ENCODE data around the gene IKBIP.
A peak's percentile ranks its signal among the peaks of the same experiment; 100 is the strongest.
"Not testable (repeated sequence)": the region's sequence is repeated elsewhere in the genome, so short reads cannot be mapped to it uniquely, and the experiment has no call there.

Gene IKBIP

DNA sequence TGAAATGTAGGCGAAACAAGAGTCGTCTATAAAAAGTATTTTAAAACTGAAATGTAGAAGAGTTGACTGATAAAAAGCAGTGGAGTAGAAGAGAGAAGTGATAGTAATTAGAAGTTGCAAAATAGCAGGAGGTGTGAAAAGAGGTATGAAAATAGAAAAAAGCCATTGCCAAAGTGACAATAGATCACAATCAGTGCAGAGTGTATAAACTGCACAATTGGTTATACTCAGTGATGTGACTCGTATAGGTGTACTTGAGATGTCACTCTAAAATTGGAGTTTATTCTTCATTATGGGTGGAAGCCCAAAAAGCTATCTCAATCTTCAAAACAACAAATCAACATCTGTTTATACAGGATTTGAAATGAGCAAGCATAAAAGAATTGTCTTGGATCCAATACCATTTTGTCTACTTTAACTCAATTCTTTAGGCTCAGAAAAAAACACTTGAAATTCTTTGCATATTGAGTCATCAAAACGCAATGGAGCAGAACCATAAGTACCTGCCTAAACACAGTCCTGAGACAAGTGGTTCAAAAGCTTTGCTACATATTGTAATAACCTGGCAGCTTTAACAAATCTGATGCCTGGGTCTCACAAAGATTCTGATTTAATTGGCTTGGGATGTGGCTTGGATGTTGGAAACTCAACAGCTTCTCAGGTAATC lies 8.8 kb downstream of the IKBIP start:
- H3K4me1 ChIP-seq (ENCODE audit: control insufficient read depth, insufficient read depth, low read length) = no peaks in the 10 kb centered on the region
- peaks cover 6% of the 10 kb centered on the region for H3K36me3 ChIP-seq (ENCODE audit: control insufficient read depth, insufficient read depth, low read length)
- H3K27me3 ChIP-seq (ENCODE audit: control insufficient read depth, insufficient read depth, low read length) = no peaks in the 10 kb centered on the region
- no peak overlapping the region for H3K4me3 ChIP-seq (ENCODE audit: low read depth, low read length)
- no peak overlapping the region for H3K9ac ChIP-seq (ENCODE audit: low read length)
- H3K9me3 ChIP-seq (ENCODE audit: control insufficient read depth, insufficient read depth, low read depth, low read length) = no peaks in the 10 kb centered on the region
- no peak overlapping the region for H3K27ac ChIP-seq (ENCODE audit: low read depth, low read length)

DNA sequence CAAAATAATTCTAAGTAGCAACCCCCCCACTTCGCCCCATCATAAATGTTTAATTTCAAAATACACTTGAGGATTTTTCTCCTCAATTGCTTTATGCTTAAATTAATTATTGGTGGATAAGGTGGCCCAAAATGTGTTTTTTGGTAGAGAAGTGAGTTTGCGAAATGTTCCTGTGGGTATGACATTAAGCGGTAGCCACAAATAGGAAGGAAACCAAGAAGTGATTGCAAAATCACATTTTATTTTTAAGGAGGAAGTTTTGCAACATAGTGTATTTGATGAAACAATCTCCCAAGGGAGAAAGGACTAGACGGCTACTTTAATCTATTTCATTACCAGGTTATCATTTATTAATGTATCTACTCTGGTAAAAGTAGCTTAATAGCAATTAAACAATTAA lies 25.6 kb downstream of the IKBIP start:
- Histone ChIP-seq H3K4me1 (ENCODE audit: control insufficient read depth, insufficient read depth, low read length) (no peaks in the 10 kb centered on the region), H3K9ac (ENCODE audit: low read length) (no peak overlapping the region), H3K9me3 (ENCODE audit: control insufficient read depth, insufficient read depth, low read depth, low read length) (no peaks in the 10 kb centered on the region), H3K27ac (ENCODE audit: low read depth, low read length) (no peak overlapping the region), H3K36me3 (ENCODE audit: control insufficient read depth, insufficient read depth, low read length) (no peaks in the 10 kb centered on the region), H3K27me3 (ENCODE audit: control insufficient read depth, insufficient read depth, low read length) (no peaks in the 10 kb centered on the region), H3K4me3 (ENCODE audit: low read depth, low read length) (no peak overlapping the region)

DNA sequence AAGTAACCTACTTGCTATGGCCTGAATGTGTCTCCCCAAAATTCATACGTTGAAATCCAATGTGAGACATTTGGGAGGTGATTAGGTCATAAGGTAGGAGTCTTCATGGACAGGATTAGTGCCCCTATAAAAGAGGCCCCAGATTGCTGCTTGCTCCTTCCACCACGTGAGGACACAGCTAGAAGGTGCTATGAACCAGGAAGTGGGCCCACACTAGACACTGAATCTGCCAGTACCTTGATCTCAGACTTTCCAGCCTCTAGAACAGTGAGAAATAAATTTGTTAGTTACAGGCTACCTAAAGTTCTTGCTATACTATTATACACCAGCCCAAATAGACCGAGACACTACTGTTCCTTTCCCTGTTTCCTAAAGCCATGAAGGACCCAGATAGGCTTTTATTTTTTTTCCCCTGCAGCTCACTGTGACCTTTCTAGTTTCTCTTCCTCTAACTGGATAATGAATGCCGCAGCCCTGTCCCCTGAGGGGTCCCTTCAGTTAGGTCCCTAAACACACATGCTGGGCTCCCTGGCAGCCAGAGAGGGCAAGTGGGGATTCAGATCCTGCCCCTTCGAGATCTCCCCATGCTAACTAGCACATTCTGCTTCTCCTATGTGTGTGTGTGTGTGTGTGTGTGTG lies 31.8 kb downstream of the IKBIP start:
- no peak overlapping the region for H3K4me3 ChIP-seq (ENCODE audit: low read depth, low read length)
- H3K27me3 ChIP-seq (ENCODE audit: control insufficient read depth, insufficient read depth, low read length) = no peaks in the 10 kb centered on the region
- H3K4me1 ChIP-seq (ENCODE audit: control insufficient read depth, insufficient read depth, low read length) = no peaks in the 10 kb centered on the region
- H3K27ac ChIP-seq (ENCODE audit: low read depth, low read length) = no peak overlapping the region
- H3K9me3 ChIP-seq (ENCODE audit: control insufficient read depth, insufficient read depth, low read depth, low read length) = no peaks in the 10 kb centered on the region
- H3K36me3 ChIP-seq (ENCODE audit: control insufficient read depth, insufficient read depth, low read length) = no peaks in the 10 kb centered on the region
- no peak overlapping the region for H3K9ac ChIP-seq (ENCODE audit: low read length)

DNA sequence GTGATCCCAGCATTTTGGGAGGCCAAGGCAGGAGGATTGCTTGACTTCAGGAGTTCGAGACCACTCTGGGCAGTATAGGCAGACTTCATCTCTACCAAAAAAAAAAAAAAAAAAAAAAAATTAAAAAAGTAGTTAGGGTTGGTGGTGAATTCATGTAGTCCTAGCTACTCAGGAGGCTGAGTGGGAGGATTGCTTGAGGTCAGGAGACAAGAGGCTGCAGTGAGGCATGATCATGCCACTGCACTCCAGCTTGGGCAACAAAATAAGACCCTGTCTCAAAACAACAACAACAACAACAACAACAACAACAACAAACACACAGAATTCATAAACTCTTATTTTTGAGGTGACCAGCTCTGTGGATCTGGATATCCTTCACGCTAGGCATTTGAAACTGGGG lies 34.0 kb downstream of the IKBIP start:
- no peaks in the 10 kb centered on the region for H3K27me3 ChIP-seq (ENCODE audit: control insufficient read depth, insufficient read depth, low read length)
- no peak overlapping the region for H3K27ac ChIP-seq (ENCODE audit: low read depth, low read length)
- no peaks in the 10 kb centered on the region for H3K4me1 ChIP-seq (ENCODE audit: control insufficient read depth, insufficient read depth, low read length)
- no peaks in the 10 kb centered on the region for H3K36me3 ChIP-seq (ENCODE audit: control insufficient read depth, insufficient read depth, low read length)
- no peak overlapping the region for H3K9ac ChIP-seq (ENCODE audit: low read length)
- no peak overlapping the region for H3K4me3 ChIP-seq (ENCODE audit: low read depth, low read length)
- no peaks in the 10 kb centered on the region for H3K9me3 ChIP-seq (ENCODE audit: control insufficient read depth, insufficient read depth, low read depth, low read length)

DNA sequence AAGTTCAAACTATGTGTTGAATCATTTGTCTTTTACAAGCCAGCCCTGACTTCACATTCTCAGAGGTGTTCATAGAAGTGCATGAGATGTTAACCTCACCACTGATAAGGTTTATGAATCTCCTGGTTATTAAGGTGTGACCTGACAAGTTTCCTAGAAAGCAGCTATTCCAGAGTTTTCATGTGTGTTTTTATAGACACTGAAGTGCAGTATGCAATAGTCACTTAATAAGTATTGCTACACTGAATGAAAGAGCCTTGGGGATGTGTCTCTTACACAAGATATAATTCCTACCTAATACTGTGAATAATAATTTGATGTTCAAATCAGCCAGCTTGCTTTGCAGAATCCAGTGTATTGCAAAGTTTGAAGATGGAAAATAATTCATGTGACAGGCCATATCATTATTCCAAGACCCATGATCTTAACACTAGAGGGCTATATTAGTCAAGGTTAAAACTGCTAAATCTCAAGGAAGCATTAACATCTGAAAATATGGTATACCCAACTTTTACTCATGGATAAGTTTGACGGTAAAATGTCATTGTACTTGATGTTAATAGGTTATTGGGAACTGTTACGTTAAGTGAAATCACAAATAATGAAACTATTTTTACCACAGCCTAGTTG lies 38.1 kb downstream of the IKBIP start:
- Histone ChIP-seq H3K27me3 (ENCODE audit: control insufficient read depth, insufficient read depth, low read length) (no peaks in the 10 kb centered on the region), H3K27ac (ENCODE audit: low read depth, low read length) (no peak overlapping the region), H3K4me3 (ENCODE audit: low read depth, low read length) (no peak overlapping the region), H3K4me1 (ENCODE audit: control insufficient read depth, insufficient read depth, low read length) (no peaks in the 10 kb centered on the region), H3K9ac (ENCODE audit: low read length) (no peak overlapping the region), H3K36me3 (ENCODE audit: control insufficient read depth, insufficient read depth, low read length) (peaks cover 32% of the 10 kb centered on the region), H3K9me3 (ENCODE audit: control insufficient read depth, insufficient read depth, low read depth, low read length) (no peaks in the 10 kb centered on the region)

DNA sequence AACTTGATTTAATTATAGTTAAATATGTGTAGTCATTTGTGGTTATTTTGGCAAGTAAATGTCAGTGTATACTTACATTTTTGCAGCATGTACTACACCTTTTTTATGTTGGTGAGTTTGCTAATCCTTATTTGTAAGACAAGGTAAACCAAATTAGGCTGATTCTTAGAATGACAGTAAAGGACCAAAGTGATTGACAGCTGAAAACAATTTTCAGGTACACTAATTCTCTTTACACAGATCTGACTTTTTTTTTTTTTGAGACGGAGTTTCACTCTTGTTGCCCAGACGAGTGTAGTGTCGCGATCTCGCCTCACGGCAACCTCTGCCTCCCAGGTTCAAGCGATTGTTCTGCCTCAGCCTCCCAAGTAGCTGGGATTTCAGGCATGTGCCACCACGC lies 42.7 kb downstream of the IKBIP start:
- Histone ChIP-seq H3K9me3 (ENCODE audit: control insufficient read depth, insufficient read depth, low read depth, low read length) (no peaks in the 10 kb centered on the region), H3K27ac (ENCODE audit: low read depth, low read length) (no peak overlapping the region), H3K4me3 (ENCODE audit: low read depth, low read length) (no peak overlapping the region), H3K36me3 (ENCODE audit: control insufficient read depth, insufficient read depth, low read length) (peaks cover 77% of the 10 kb centered on the region), H3K9ac (ENCODE audit: low read length) (no peak overlapping the region), H3K4me1 (ENCODE audit: control insufficient read depth, insufficient read depth, low read length) (no peaks in the 10 kb centered on the region), H3K27me3 (ENCODE audit: control insufficient read depth, insufficient read depth, low read length) (no peaks in the 10 kb centered on the region)

DNA sequence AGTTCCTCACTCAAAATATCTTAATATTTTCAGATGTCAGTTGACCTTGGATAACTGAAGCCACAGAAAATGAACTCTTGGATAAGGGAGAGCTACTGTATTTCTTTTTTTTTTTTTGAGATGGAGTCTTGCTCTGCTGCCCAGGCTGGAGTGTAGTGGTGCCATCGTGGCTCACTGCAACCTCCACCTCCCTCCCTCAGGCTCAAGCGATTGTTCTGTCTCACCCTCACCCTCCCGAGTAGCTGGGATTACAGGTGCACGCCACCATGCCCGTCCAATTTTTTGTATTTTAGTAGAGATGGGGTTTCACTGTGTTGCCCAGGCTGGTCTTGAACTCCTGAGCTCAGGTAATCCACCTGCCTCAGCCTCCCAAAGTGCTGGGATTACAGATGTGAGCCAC lies 47.3 kb downstream of the IKBIP start:
- H3K27ac ChIP-seq (ENCODE audit: low read depth, low read length); H3K27me3 ChIP-seq (ENCODE audit: control insufficient read depth, insufficient read depth, low read length); H3K9ac ChIP-seq (ENCODE audit: low read length); H3K4me3 ChIP-seq (ENCODE audit: low read depth, low read length); H3K9me3 ChIP-seq (ENCODE audit: control insufficient read depth, insufficient read depth, low read depth, low read length): not testable (repeated sequence)
- Histone ChIP-seq H3K36me3 (ENCODE audit: control insufficient read depth, insufficient read depth, low read length) (peaks cover 80% of the 10 kb centered on the region), H3K4me1 (ENCODE audit: control insufficient read depth, insufficient read depth, low read length) (peaks cover 13% of the 10 kb centered on the region)

DNA sequence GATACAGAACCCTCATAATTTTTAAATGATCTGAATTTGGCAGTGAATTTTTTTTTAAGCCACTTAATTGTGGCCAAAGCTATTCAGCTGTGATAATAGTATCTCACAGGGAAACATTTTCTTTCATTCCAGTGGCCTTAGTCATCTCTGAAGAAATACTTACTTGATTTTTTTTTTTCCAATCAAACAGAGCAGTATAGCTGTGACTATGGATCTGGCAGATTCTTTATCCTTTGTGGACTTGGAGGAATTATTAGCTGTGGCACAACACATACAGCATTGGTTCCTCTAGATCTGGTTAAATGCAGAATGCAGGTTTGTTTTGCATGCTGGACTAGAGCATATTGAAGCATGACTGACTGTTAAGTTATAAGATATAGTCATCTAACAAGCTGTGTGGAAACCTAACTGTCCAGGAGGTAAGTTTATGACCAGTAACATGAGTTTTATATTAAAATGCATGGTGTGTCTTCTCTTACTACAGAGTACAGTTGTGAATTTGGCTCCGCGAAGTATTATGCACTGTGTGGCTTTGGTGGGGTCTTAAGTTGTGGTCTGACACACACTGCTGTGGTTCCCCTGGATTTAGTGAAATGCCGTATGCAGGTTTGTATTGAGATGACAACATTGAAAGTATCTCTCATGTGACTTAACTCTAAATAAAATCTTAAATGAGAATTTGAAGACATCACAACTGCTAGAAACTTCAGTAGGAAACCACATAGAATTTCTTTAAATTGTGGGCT lies 49.2 kb downstream of the IKBIP start:
- Histone ChIP-seq H3K27me3 (ENCODE audit: control insufficient read depth, insufficient read depth, low read length) (no peaks in the 10 kb centered on the region), H3K27ac (ENCODE audit: low read depth, low read length) (peak overlapping the region; percentile 92), H3K4me1 (ENCODE audit: control insufficient read depth, insufficient read depth, low read length) (peaks cover 13% of the 10 kb centered on the region), H3K36me3 (ENCODE audit: control insufficient read depth, insufficient read depth, low read length) (peaks cover 61% of the 10 kb centered on the region), H3K4me3 (ENCODE audit: low read depth, low read length) (peak overlapping the region; percentile 96), H3K9me3 (ENCODE audit: control insufficient read depth, insufficient read depth, low read depth, low read length) (no peaks in the 10 kb centered on the region), H3K9ac (ENCODE audit: low read length) (peak overlapping the region; percentile 41)

DNA sequence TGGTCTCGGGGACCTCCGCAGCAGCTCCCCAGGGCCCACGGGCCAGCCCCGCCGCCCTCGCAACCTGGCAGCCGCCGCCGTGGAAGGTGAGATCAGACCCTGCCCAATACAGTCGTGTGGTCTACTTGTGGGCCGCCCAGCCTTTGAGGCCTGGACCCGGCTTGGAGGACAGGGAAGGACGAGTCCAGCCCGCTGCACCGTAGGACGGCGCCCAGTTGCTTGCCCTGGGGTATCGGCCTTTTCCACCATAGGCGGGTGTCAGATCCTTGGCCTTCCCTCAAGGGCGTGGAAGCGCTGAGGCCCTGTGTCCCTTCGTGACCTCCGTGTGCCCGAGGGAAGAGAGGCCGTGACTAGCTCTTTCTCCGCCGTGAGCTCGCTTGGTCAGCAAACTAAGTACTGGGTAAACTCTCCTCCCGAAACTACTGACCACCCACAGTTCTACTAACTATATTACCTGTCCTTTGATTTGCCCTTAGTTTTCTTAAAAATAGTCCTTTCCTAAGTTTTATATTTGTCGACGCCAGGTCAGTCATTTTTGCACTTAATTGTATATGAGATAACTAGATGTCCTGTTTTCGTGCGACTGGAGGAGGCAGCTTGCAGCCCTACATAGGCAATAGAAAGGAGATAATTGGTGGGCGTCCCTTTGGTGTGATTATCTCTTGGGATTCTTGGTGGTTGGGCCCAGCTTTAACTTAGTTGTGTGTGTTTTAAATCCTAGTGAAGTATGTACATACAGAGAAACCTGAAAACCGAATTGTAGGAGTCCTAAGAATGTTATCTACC lies 50.3 kb downstream of the IKBIP start:
- Histone ChIP-seq H3K36me3 (ENCODE audit: control insufficient read depth, insufficient read depth, low read length) (peaks cover 49% of the 10 kb centered on the region), H3K27ac (ENCODE audit: low read depth, low read length) (peak overlapping the region; percentile 92), H3K9me3 (ENCODE audit: control insufficient read depth, insufficient read depth, low read depth, low read length) (no peaks in the 10 kb centered on the region), H3K4me3 (ENCODE audit: low read depth, low read length) (peak overlapping the region; percentile 96), H3K9ac (ENCODE audit: low read length) (peak overlapping the region; percentile 96), H3K27me3 (ENCODE audit: control insufficient read depth, insufficient read depth, low read length) (no peaks in the 10 kb centered on the region), H3K4me1 (ENCODE audit: control insufficient read depth, insufficient read depth, low read length) (peaks cover 13% of the 10 kb centered on the region)

DNA sequence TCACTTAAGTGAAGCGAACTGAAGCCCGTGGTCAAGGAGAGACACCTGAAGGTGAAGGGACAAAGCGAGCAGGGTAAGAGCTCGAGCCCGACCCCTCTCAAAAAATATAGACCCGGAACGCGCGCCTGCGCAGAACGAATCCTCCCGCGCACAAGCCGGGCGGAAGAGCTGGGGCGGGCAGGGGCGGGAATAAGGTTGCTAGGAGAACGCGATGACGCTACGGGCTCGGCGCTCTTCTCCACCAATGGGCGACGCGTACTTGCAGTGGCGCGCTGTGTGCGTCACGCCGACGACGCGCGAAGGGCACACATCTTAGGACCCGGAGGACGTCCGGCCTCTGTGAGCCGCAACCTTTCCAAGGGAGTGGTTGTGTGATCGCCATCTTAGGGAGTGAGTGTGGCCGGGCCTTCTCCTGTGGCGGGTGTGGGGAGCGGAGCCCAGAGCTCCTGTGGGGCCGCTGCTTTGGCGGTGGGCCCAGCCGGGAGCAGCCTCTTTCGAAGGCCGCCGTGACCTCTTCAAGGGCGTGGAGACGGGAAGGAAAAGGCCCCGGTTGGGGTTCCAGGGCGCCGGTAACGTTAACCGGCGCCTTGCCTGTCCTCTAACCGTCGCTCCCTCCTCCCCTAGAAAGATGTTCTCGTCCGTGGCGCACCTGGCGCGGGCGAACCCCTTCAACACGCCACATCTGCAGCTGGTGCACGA lies 51.1 kb downstream of the IKBIP start, which contains the start of gene SLC25A3:
TSS of gene SLC25A3 (plus strand) at position 336 of the 699 bp plus-strand sequence. CDS start at position 629, 293 bp downstream.
- peaks cover 13% of the 10 kb centered on the region for H3K4me1 ChIP-seq (ENCODE audit: control insufficient read depth, insufficient read depth, low read length)
- H3K27ac ChIP-seq (ENCODE audit: low read depth, low read length) = peak within 1 kb of the TSS; percentile 92
- H3K4me3 ChIP-seq (ENCODE audit: low read depth, low read length) = peak within 1 kb of the TSS; percentile 96
- peak within 1 kb of the TSS; percentile 96 for H3K9ac ChIP-seq (ENCODE audit: low read length)
- H3K27me3 ChIP-seq (ENCODE audit: control insufficient read depth, insufficient read depth, low read length) = no peaks in the 10 kb centered on the region
- no peaks in the 10 kb centered on the region for H3K9me3 ChIP-seq (ENCODE audit: control insufficient read depth, insufficient read depth, low read depth, low read length)
- H3K36me3 ChIP-seq (ENCODE audit: control insufficient read depth, insufficient read depth, low read length) = peaks cover 43% of the 10 kb centered on the region

Data from HUES6 (cell line).